HG03139 (cell line): ENCODE data around the gene KLHL10.
"Not testable (repeated sequence)": the region's sequence is repeated elsewhere in the genome, so short reads cannot be mapped to it uniquely, and the experiment has no call there.

Experiments
- ATAC-seq: cut with Tn5 transposase; IDR thresholded peaks from one replicate; pipeline ENCODE4 v1.9.1; 2021; ENCODE audit not compliant: unreplicated experiment

The KLHL10 gene

DNA sequence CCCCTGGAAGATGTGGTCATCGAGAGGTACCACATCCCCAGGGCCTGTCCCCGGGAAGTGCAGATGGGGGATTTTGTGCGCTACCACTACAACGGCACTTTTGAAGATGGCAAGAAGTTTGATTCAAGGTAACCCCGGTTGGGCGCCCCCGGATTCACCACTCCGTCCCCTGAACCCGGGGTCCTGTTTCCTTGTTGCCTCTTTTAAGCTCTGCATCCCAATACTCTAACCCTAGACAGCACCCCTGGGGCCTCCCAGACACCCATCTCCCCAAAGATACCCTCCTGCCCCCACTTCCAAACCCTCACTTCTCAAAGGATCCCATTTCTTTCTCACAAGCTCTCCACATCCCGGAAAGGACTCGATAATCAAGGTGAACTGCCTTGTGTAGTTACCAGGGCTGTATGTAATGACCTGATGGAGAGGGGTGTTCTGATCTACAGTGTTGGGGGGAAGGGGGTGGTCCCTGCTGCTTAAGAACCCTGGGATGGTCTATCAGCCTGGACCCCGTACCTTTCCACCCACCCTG, 24.4 kb upstream of the KLHL10 start:
- no peak for ATAC-seq

DNA sequence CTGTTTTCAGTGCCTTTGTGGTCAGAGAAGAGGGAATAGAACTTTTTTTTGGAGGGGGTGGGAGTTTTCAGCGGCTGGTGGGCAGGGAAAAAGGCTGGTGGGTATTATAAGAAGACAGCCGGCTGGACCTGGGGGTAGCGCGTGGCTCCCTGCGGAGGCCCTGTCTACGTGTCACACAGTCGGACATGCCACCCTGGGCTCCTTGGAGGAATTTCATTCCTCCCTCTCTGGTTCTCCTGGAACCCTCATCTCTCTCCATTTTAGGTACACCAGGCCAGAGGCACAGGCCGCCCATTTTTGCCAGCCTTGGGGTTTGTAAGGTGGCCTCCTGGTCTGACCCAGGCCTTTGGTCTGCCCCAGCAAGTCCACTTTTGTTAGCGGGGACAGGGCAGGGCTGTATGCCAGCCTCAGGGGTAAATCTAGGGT, 23.9 kb upstream of the KLHL10 start:
- ATAC-seq: no peak

DNA sequence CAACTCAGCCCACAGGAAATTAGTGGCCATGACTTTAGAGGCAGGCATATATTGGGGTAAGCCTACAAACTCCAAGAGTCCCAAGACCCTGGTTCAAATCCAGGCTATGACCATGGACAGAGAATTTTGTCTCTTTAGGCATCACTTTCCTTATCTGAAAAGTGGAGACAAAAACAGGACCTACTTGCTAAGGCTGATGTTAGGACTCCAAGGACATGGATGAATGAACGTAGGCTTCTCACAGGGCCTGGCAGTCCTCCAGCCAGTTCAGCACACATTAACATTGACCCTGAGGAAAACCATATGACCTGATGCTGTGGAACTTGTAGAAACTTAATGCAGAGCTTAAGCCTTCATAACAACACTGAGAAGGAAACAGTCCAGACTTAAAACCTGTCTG, 23.4 kb upstream of the KLHL10 start:
- no peak for ATAC-seq

DNA sequence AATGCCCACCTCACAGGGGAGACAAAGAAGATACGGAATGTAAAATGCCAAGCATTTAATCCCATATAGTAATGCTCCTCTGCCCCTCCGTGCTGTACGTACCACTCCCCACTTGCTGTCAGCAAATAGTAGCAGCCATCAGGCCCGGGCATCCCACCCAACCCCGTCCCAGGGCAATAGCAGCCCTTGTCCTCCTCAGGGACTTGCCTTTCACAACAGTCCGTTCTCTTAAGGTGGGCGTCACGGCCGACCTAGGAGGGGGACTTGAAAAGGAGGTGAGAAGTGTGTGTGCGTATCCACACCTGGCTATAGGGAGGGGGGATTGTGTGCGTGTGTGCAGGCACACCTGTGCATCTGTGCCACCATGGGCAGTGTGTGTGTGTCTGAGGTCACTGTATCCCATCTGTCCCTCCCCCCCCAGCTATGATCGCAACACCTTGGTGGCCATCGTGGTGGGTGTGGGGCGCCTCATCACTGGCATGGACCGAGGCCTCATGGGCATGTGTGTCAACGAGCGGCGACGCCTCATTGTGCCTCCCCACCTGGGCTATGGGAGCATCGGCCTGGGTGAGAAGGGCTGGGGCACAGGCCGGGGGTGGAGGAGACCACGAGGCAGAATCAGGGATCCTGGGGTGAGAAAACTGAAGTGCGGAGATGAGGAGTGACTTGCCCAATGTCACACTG, 20.8 kb upstream of the KLHL10 start:
- ATAC-seq: no peak

DNA sequence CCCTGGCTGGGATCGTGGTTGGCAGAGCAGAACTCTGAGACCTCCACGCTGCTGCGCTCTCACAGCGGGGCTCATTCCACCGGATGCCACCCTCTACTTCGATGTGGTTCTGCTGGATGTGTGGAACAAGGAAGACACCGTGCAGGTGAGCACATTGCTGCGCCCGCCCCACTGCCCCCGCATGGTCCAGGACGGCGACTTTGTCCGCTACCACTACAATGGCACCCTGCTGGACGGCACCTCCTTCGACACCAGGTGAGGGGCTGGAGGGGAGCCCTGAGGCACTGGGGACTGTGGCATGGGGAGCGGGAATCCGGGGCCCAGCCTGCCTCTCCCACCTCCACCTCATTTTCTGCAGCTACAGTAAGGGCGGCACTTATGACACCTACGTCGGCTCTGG, 19.6 kb upstream of the KLHL10 start:
- ATAC-seq: no peak

DNA sequence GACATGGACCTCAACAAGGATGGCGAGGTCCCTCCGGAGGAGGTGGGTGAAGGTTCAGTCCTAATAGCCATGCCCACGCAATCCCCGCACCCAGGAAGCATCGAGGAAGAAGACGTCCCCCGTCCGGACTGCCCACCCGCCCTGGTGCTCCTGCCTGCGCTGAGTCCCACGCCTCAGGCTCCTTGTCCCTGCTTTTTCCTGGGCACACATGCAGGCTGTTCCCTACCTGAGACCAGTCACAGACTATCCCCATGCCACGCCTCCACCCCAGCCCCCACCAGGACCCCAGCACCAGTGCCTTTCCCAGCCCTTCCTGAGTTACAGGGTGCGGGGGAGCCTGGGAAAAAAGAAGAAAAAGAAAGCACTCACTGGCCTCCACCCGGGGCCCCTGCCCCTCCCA, 15.8 kb upstream of the KLHL10 start:
- ATAC-seq: no peak

DNA sequence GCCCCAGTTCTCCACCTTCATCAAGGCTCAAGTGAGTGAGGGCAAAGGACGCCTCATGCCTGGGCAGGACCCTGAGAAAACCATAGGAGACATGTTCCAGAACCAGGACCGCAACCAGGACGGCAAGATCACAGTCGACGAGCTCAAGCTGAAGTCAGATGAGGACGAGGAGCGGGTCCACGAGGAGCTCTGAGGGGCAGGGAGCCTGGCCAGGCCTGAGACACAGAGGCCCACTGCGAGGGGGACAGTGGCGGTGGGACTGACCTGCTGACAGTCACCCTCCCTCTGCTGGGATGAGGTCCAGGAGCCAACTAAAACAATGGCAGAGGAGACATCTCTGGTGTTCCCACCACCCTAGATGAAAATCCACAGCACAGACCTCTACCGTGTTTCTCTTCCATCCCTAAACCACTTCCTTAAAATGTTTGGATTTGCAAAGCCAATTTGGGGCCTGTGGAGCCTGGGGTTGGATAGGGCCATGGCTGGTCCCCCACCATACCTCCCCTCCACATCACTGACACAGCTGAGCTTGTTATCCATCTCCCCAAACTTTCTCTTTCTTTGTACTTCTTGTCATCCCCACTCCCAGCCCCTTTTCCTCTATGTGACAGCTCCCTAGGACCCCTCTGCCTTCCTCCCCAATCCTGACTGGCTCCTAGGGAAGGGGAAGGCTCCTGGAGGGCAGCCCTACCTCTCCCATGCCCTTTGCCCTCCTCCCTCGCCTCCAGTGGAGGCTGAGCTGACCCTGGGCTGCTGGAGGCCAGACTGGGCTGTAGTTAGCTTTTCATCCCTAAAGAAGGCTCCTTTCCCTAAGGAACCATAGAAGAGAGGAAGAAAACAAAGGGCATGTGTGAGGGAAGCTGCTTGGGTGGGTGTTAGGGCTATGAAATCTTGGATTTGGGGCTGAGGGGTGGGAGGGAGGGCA, 15.1 kb upstream of the KLHL10 start:
- no peak for ATAC-seq

DNA sequence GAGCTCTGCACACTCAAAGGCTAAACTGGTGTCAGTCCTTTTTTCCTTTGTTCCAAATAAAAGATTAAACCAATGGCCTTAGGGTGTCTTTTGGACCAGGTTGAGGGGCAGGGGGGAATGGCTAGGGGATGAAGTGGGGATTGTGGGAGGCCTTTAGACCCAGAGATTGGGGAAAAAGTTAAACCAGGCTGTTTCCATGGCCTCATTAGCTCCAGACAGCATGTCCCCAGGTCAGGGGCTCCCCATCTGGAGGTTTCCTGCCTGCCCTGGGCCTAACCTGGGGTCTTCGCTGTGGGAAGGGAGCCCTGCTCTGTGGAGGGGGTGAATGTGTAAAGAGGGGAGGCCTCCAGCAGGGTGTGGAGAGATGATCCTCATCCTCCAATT, 14.5 kb upstream of the KLHL10 start:
- ATAC-seq: no peak

DNA sequence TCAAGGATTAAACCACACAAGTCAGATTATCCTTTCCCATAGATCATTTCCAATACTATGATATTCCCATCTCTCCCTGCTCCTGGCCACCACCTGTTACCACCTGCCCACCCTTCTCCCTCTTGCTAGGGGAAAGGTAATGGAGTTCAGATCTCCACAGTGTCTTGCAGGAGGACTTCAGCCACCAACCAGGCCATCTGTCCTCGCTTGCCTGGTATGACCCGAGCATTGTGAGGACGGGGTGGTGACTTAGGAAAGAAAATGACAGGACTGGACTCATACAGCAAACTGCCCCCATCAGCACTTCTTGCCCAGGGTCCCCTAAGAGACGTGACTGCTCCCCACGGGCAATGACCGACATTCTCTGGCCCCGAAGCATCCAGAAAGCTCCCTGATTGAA, 14.0 kb upstream of the KLHL10 start:
- ATAC-seq: no peak

DNA sequence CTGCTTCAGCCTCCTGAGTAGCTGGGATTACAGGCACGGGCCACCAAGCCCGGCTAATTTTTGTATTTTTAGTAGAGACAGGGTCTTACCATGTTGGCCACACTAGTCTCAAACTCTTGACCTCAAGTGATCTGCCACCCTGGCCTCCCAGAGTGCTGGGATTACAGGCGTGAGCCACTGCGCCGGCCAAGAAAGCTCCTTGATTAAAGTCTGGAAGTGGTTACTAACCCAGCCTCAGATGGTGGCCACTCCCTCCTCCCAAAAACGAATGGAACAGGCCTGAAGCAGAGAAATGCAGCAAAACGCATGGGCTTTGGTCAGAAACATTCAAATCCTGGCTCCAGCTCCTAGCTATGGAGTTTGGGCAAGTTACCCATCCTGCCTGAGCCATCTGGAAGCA, 13.5 kb upstream of the KLHL10 start:
- no peak for ATAC-seq

DNA sequence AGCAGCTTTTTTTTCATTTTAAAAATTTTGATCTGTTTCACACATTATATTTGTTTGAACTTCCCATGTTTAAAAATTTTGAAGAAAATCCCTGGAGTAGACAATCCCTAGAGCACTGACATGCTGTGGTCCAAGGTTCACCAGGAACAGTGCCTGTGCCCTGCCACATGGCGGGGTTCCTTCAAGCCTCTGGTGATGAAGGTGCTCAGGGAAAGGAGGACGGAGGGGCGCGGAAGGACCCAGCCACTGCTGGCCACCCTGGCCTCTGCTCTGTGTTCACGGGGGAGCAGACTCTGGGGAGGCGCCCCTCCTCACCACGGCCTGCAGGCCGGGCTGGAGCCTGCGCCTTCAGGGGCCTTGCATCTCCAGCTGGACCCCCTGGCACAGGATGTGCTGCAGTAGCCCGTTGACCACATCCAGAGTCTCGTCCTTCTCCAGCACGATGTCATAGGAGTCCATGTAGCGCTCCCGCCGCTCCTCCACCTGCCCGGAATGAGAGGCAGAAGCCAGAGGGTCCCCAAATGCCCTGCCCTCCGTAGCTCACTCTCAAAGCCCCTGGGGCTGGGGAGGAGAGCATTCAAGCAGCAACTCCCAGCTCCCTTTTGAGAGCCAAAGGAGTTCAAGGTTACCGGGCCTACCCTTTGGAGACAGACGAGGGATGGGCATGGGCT, 12.3 kb upstream of the KLHL10 start:
- ATAC-seq: no peak

DNA sequence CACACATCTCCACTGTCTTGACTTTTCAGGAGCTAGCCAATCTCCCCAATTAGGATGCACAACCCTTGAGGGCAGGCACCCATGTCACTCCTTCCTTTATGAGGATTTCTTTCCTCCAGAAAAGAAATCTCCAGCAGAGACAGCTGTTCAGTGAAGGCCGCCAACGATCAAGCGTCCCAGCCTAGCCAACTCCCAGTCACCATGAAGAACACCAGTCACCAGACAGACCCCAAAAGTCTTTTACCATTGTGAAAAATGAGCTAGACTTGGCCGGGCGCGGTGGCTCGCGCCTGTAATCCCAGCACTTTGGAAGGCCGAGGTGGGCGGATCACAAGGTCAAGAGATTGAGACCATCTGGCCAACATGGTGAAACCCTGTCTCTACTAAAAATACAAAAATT, 7.7 kb upstream of the KLHL10 start:
- ATAC-seq: not testable (repeated sequence)

DNA sequence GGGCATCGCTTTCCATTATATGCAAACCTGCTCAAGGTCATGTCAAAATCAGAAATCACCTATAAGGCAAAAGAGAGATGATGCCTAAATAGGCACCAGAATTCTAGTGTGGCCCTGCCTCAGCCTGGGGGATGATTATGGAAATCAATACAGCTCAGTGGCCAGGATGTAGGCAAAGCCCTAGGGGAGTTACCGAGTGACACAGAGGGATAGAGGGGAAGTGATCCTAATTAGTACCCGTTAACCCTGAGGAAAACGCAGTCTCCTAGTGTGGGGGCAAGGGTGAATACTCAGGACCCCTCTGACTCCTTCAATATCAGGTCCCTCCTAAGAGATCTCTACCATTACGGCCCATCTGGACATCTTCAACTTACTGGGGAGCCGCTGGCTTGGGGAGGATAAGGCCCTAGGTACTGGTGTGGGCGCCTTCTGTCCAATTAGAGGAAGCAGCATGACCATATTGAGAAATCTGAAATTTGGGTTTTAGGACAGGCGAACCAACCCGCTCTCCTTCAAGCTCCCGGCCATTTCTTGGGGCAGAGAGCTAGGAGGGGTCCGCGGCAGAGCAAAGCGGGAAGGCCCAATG, 2.3 kb upstream of the KLHL10 start:
- ATAC-seq: no peak

DNA sequence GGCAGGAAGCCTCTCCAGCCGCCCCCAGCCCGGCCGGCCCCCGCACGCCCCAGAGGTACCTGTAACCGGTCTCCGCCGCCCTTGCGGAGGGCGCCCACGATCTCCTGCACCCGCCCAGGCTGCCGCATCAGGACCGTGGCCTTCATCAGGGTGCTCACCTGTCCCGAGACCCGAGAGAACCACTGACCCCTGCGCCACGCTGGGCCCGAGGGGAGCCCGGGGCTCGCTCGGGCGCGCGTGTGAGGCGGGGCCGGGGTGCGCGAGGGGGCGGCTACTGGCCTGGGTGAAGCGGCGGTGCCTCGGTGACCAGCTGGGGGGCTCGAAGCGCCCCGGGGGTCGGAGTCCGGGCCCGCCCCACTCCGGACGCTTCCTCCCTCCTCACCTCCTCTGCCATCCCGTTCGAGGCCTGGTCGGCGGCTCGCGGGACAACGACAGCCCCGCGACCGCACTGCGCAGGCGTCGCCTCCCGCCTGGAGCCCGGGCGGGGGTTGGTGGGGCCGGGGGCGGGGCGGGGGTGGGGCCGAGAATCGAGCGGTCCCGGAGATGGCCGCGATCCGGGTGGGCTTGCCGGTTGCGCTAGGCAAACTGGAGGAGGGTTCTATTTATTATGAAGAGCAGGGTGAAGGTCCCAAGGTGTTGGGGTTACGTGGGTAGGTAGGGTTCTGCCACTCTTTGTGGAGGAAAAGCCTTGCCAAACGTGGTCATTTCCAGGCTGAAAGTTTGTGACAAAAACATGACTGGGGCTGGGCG, 1.6 kb upstream of the KLHL10 start, which contains the start of gene NT5C3B:
NT5C3B (minus strand) TSS at position 433 of the 750 bp plus-strand sequence; CDS start at position 394, 39 bp downstream.
- no peak for ATAC-seq

DNA sequence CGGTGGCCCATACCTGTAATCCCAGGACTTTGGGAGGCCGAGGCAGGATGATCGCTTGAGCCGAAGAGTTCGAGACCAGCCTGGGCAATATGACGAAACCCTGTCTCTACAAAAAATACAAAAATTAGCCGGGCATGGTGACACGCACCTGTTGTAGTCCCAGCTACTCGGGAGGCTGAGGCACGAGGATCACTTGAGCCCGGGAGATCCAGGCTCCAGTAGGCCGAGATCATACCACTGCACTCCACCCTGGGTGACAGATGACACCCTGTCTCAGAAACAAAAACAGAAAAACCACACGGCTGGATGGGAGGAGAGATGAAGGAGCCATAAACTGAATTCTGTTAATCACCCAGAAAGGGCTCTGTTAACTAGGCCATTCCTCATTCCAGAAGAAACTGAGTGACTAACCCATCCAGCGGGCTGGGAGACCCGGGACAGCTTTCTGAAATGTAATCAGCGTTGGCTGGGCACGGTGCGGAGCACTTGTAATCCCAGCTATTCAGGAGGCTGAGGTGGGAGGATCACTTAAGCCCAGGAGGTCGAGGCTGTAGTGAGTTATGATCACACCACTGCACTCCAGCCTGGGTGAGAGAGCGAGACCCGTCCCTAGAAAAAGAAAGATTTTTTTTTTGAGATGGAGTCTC, 952 bp upstream of the KLHL10 start:
- no peak for ATAC-seq

DNA sequence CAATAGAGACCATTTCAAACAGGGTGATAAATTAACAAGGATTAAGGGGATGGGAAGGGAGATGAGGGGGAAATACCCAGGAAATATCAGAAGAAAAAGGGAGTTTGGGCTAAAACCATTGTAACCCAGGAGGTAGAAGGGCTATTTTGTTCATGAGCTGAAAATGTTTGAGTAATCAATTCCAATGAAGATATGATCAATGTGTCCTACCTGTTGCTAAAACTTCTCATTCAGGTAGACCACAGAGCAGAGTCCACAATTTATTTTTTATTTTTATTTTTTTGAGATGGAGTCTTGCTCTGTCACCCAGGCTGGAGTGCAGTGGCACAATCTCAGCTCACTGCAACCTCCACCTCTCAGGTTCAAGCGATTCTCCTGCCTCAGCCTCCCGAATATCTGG, 1.8 kb downstream of the KLHL10 start:
- ATAC-seq: not testable (repeated sequence)

DNA sequence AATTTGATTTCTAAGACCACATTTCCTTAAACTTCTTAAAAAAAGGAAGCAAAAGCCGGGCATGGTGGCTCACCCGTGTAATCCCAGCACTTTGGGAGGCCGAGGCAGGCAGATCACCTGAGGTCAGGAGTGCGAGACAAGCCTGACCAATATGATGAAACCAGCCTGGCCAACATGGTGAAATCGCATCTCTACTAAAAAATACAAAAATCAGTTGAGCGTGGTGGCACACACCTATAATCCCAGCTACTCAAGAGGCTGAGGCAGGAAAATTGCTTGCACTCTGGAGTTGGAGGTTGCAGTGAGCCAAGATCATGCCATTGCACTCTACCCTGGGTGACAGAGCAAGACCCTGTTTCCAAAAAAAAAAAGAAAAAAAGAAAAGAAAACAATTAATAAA, 3.2 kb downstream of the KLHL10 start:
- not testable (repeated sequence) for ATAC-seq

DNA sequence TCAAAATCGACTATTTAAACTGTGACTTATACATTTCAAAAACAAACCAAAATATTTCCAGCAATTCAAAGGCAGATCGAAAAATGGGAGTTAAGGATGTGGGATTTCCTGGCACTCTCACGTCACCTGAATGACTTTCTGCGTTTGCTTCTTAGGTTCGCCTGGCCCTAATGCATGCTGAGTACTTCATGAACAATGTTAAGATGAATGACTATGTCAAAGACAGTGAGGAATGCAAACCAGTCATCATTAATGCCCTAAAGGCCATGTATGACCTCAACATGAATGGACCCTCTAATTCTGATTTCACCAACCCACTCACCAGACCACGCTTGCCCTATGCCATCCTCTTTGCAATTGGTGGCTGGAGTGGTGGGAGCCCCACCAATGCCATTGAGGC, 7.3 kb downstream of the KLHL10 start:
- no peak for ATAC-seq

DNA sequence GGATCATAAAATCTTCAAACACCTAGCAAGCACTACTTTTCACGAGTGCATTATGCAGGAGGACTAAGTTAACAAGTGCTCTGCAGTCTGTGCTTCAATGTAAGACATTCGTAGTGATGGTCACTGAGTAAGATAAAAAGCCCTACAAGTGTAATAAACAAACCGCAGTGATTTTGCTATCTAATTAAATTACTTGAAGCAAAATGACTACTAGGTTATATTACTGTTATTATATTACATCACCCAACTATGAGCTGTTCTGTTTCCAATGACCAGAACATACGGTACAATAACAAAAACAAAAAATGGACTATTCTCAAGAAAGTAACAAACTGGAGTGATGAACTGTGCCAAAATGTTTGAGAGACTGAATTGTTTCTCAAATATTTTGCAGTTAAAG, 11.2 kb downstream of the KLHL10 start:
- no peak for ATAC-seq
